Coronary artery (tissue), 2 donors: ENCODE measurements around the gene UBR3.
"Not testable (repeated sequence)": the region's sequence is repeated elsewhere in the genome, so short reads cannot be mapped to it uniquely, and the experiment has no call there.

ENCODE experiments used
- DNase-seq: peaks from one replicate; pipeline ENCODE4 v3.0.0-alpha.2; 2017; ENCODE audit warnings: low spot score
- H3K27ac ChIP-seq, 2 donors: fragments of 200-600 bp; sonication (generic); one replicate each; pipeline ENCODE4 v1.5.1; 2016 to 2019
- H3K4me3 ChIP-seq: fragments of 200-600 bp; sonication (generic); 2 replicates; pipeline ENCODE4 v1.5.1; 2016; ENCODE audit warnings: mild to moderate bottlenecking, moderate library complexity
- CTCF ChIP-seq: fragments of 200-600 bp; sonication (generic); IDR thresholded peaks from one replicate; pipeline ENCODE4 v1.5.1; 2019; ENCODE audit warnings: antibody characterized with exemption

UBR3 gene

GRCh38 chr2:169824373-169825333 is 2.6 kb upstream of the UBR3 start, which contains the start of gene METTL5:
METTL5 (minus strand) TSS chr2:169824905; CDS start chr2:169824597, 308 bp downstream.
- DNase-seq, result peak; percentile 84
- peak; percentile 90 for TF ChIP-seq CTCF
- peak within 1 kb of the TSS; percentile 68 to 86 for H3K27ac ChIP-seq
- peak within 1 kb of the TSS; percentile 77 for H3K4me3 ChIP-seq

GRCh38 chr2:169828141-169828811 is 1.0 kb downstream of the UBR3 start:
- peak overlapping the region; percentile 87 for H3K4me3 ChIP-seq
- DNase-seq, result peak; percentile 80
- no peak for TF ChIP-seq CTCF
- H3K27ac ChIP-seq, result peak overlapping the region; percentile 86 to 95

GRCh38 chr2:169834401-169834800 is 7.1 kb downstream of the UBR3 start:
- TF ChIP-seq CTCF, result no peak
- Histone ChIP-seq H3K4me3 (no peak overlapping the region), H3K27ac (no peak overlapping the region)
- no peak for DNase-seq

- no peak overlapping the region for H3K4me3 ChIP-seq
- DNase-seq, result no peak
- TF ChIP-seq CTCF, result no peak
- no peak overlapping the region for H3K27ac ChIP-seq
Measured at GRCh38 chr2:169838743-169839489, 11.7 kb downstream of the UBR3 start.

- Histone ChIP-seq H3K27ac (no peak overlapping the region), H3K4me3 (peak overlapping the region; percentile 11)
- TF ChIP-seq CTCF, result no peak
- no peak for DNase-seq
Measured at GRCh38 chr2:169839954-169840746, 12.9 kb downstream of the UBR3 start.

- H3K4me3 ChIP-seq, result no peak overlapping the region
- TF ChIP-seq CTCF, result no peak
- no peak overlapping the region for H3K27ac ChIP-seq
- no peak for DNase-seq
Measured at GRCh38 chr2:169840747-169841142, 13.5 kb downstream of the UBR3 start.

- not testable (repeated sequence) for H3K27ac ChIP-seq, DNase-seq, H3K4me3 ChIP-seq
Measured at GRCh38 chr2:169841625-169842024, 14.4 kb downstream of the UBR3 start.
